Measurements from ENCODE around the gene SRSF6.

The SRSF6 gene

GRCh38 chr20:43426172-43426571 lies 31.5 kb upstream of the SRSF6 start:
- ChIA-PET CTCF (no interaction called here), POLR2A (no interaction called here)
- no peak for DNase-seq (ENCODE audit: extremely low spot score)
- no peak for TF ChIP-seq SP1 (IDR thresholded peaks at IDR 0.05)
- no peak for TF ChIP-seq BHLHE40 (IDR thresholded peaks at IDR 0.05; ENCODE audit: borderline replicate concordance)
- no peak for TF ChIP-seq LEF1 (IDR thresholded peaks at IDR 0.05; ENCODE audit: borderline replicate concordance)
- no peak for TF ChIP-seq HDGF (IDR thresholded peaks at IDR 0.05; ENCODE audit: borderline replicate concordance)
- no peak for TF ChIP-seq NFRKB (IDR thresholded peaks at IDR 0.05)
- no peak for TF ChIP-seq ZNF384 (IDR thresholded peaks at IDR 0.05)
- no peak for TF ChIP-seq FOXA1 (IDR thresholded peaks at IDR 0.05)
- no peak for TF ChIP-seq ELF4 (IDR thresholded peaks at IDR 0.05)
- TF ChIP-seq SUZ12 (IDR thresholded peaks at IDR 0.05) = no peak
- no peak for TF ChIP-seq L3MBTL2 (conservative IDR thresholded peaks at IDR 0.05)
- TF ChIP-seq ARNT (IDR thresholded peaks at IDR 0.05) = no peak
- no peak for TF ChIP-seq CTBP1 (IDR thresholded peaks at IDR 0.05; ENCODE audit: borderline replicate concordance)
- TF ChIP-seq TARDBP (IDR thresholded peaks at IDR 0.05) = no peak
- no peak for TF ChIP-seq PKNOX1 (IDR thresholded peaks at IDR 0.05)
- TF ChIP-seq FOXM1 (IDR thresholded peaks at IDR 0.05; ENCODE audit: borderline replicate concordance) = no peak
- no peak for TF ChIP-seq FOXK2 (IDR thresholded peaks at IDR 0.05)

GRCh38 chr20:43430265-43431133 lies 27.2 kb upstream of the SRSF6 start:
- DNase-seq (ENCODE audit: extremely low spot score) = no peak
- ChIA-PET POLR2A (interaction anchor here (1.2 kb wide), 1 partner anchor 28 kb away, joined by 4 read pairs; no protein-coding TSS in a partner anchor), CTCF (interaction anchor here (1.5 kb wide), 1 partner anchor 22 kb away, joined by 4 read pairs; no protein-coding TSS in a partner anchor)
- TF ChIP-seq NFRKB (IDR thresholded peaks at IDR 0.05) (no peak), ELF4 (IDR thresholded peaks at IDR 0.05) (no peak), CTBP1 (IDR thresholded peaks at IDR 0.05; ENCODE audit: borderline replicate concordance) (no peak), FOXK2 (IDR thresholded peaks at IDR 0.05) (no peak), FOXA1 (IDR thresholded peaks at IDR 0.05) (no peak), ARNT (IDR thresholded peaks at IDR 0.05) (no peak), BHLHE40 (IDR thresholded peaks at IDR 0.05; ENCODE audit: borderline replicate concordance) (no peak), ZNF384 (IDR thresholded peaks at IDR 0.05) (no peak)

- CTCF ChIA-PET = no interaction called here
- no peak for DNase-seq (ENCODE audit: extremely low spot score)
- POLR2A ChIA-PET = no interaction called here
- TF ChIP-seq ZNF384 (IDR thresholded peaks at IDR 0.05) (no peak), NFRKB (IDR thresholded peaks at IDR 0.05) (no peak), HDGF (IDR thresholded peaks at IDR 0.05; ENCODE audit: borderline replicate concordance) (no peak), TARDBP (IDR thresholded peaks at IDR 0.05) (no peak), BHLHE40 (IDR thresholded peaks at IDR 0.05; ENCODE audit: borderline replicate concordance) (no peak), ELF4 (IDR thresholded peaks at IDR 0.05) (no peak), FOXK2 (IDR thresholded peaks at IDR 0.05) (no peak), FOXM1 (IDR thresholded peaks at IDR 0.05; ENCODE audit: borderline replicate concordance) (no peak), CTBP1 (IDR thresholded peaks at IDR 0.05; ENCODE audit: borderline replicate concordance) (no peak), LEF1 (IDR thresholded peaks at IDR 0.05; ENCODE audit: borderline replicate concordance) (no peak), FOXA1 (IDR thresholded peaks at IDR 0.05) (no peak), SP1 (IDR thresholded peaks at IDR 0.05) (no peak), ARNT (IDR thresholded peaks at IDR 0.05) (no peak)
These were observed 26.6 kb upstream of the SRSF6 start for GRCh38 chr20:43431134-43431519.

GRCh38 chr20:43432498-43432897 lies 25.2 kb upstream of the SRSF6 start:
- POLR2A ChIA-PET = no interaction called here
- TF ChIP-seq ZNF384 (IDR thresholded peaks at IDR 0.05) (no peak), FOXA1 (IDR thresholded peaks at IDR 0.05) (no peak), CTBP1 (IDR thresholded peaks at IDR 0.05; ENCODE audit: borderline replicate concordance) (no peak), PKNOX1 (IDR thresholded peaks at IDR 0.05) (no peak), BHLHE40 (IDR thresholded peaks at IDR 0.05; ENCODE audit: borderline replicate concordance) (no peak), ARNT (IDR thresholded peaks at IDR 0.05) (no peak), HDGF (IDR thresholded peaks at IDR 0.05; ENCODE audit: borderline replicate concordance) (no peak), ELF4 (IDR thresholded peaks at IDR 0.05) (no peak), SUZ12 (IDR thresholded peaks at IDR 0.05) (no peak), FOXM1 (IDR thresholded peaks at IDR 0.05; ENCODE audit: borderline replicate concordance) (no peak), FOXK2 (IDR thresholded peaks at IDR 0.05) (no peak)
- no peak for DNase-seq (ENCODE audit: extremely low spot score)
- CTCF ChIA-PET = no interaction called here

GRCh38 chr20:43433250-43433854 lies 24.3 kb upstream of the SRSF6 start:
- TF ChIP-seq TARDBP (IDR thresholded peaks at IDR 0.05) = no peak
- no peak for TF ChIP-seq LEF1 (IDR thresholded peaks at IDR 0.05; ENCODE audit: borderline replicate concordance)
- TF ChIP-seq ZNF384 (IDR thresholded peaks at IDR 0.05) = no peak
- no peak for TF ChIP-seq ARNT (IDR thresholded peaks at IDR 0.05)
- TF ChIP-seq CTBP1 (IDR thresholded peaks at IDR 0.05; ENCODE audit: borderline replicate concordance) = no peak
- no peak for TF ChIP-seq ELF4 (IDR thresholded peaks at IDR 0.05)
- no peak for TF ChIP-seq FOXA1 (IDR thresholded peaks at IDR 0.05)
- no peak for TF ChIP-seq FOXK2 (IDR thresholded peaks at IDR 0.05)
- no peak for TF ChIP-seq L3MBTL2 (conservative IDR thresholded peaks at IDR 0.05)
- no peak for TF ChIP-seq FOXM1 (IDR thresholded peaks at IDR 0.05; ENCODE audit: borderline replicate concordance)
- no peak for TF ChIP-seq PKNOX1 (IDR thresholded peaks at IDR 0.05)
- no peak for TF ChIP-seq SP1 (IDR thresholded peaks at IDR 0.05)
- TF ChIP-seq NFRKB (IDR thresholded peaks at IDR 0.05) = no peak
- no peak for TF ChIP-seq HDGF (IDR thresholded peaks at IDR 0.05; ENCODE audit: borderline replicate concordance)
- TF ChIP-seq SUZ12 (IDR thresholded peaks at IDR 0.05) = no peak
- no peak for TF ChIP-seq BHLHE40 (IDR thresholded peaks at IDR 0.05; ENCODE audit: borderline replicate concordance)
- CTCF ChIA-PET = no interaction called here
- no peak for DNase-seq (ENCODE audit: extremely low spot score)
- POLR2A ChIA-PET = interaction anchor here (1.5 kb wide), 1 partner anchor 24 kb away, joined by 3 read pairs; no protein-coding TSS in a partner anchor
